Measurements from ENCODE around the gene MED1. TPM values are rescaled to one million over a fixed set of nuclear protein-coding genes. Genes with fewer than 3 reads are reported as not detected.
A peak's percentile ranks its signal among the peaks of the same experiment; 100 is the strongest.

MED1 gene
- total RNA-seq, 4 donors from 2014 or later, result 20.8 to 38.3 (median 25.9) TPM

DNA sequence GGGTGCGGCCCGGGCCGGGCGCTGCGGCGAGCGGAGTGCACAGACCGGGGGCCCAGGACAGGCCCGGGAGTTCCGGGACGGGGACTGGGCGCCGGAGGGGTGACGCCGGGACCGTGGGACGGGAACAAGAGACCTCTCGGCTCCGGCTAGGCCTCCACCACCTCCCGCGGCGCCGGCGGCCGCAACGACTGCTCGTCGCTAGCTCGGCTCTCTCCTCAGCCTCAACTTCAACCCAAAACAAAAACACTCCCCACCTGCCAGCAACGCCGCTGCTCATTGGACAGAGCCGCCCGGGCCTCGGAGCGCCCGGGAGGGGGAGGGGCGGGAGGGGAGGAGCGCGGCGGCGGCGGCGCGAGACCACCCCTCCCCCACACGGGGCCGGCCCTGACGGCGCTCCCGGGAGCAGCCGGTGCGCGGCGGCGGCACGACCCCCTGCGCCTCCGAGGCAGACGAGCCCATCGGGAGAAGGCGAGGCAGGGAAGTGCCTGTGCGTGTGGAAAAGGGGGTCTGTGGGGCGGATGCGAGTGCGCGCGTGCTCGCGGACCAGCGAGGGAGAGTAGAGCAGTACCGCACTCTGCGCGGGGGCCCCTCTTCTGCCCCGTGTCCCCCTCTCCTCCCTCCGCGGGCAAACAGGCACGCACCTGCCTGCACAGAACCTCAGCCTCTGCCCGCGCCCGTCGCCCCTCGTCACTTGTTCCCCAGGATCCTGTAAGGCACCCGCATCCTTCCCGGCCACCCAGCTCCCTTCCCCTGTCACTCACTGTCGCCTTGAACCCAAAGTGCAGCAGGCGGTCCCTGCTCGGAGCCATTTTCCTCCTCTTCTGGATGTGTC lies 49.4 kb downstream of the MED1 start, which contains the start of gene FBXL20:
Gene FBXL20, minus strand, starts transcription at position 215 of the 832 bp plus-strand sequence. CDS start 224 bp downstream, outside the sequence.
- TF ChIP-seq CTCF (IDR thresholded peaks at IDR 0.05) (no peak), POLR2A (IDR thresholded peaks at IDR 0.05) (no peak)
- DNase-seq (ENCODE audit: low spot score in 2 of 2), result peak; percentile 91 to 98
- WGBS, 2 donors, result 0 to 1% methylated on average over 14 to 50 of the region's 86 CpGs
- H3K4me3 ChIP-seq (ENCODE audit: low read depth, poor library complexity, severe bottlenecking), result peak within 1 kb of the TSS; percentile 76
- intact Hi-C loops (cut with DNase I; ENCODE audit: low total_unique reads), result no loop called here

GRCh38 chr17:39400547-39401411 lies 50.3 kb downstream of the MED1 start:
- TF ChIP-seq POLR2A (IDR thresholded peaks at IDR 0.05) (no peak), CTCF (IDR thresholded peaks at IDR 0.05) (no peak)
- WGBS, 2 donors, result 0 to 1% methylated on average over 29 to 45 of the region's 46 CpGs
- intact Hi-C loops (cut with DNase I; ENCODE audit: low total_unique reads), result no loop called here
- peak; percentile 19 to 88 for DNase-seq (ENCODE audit: low spot score in 2 of 2)
- H3K4me3 ChIP-seq (ENCODE audit: low read depth, poor library complexity, severe bottlenecking), result peak overlapping the region; percentile 76

GRCh38 chr17:39399791-39400190 lies 51.3 kb downstream of the MED1 start:
- no peak for DNase-seq (ENCODE audit: low spot score in 2 of 2)
- no peak overlapping the region for H3K4me3 ChIP-seq (ENCODE audit: low read depth, poor library complexity, severe bottlenecking)
- intact Hi-C loops (cut with DNase I; ENCODE audit: low total_unique reads), result no loop called here
- WGBS, 2 donors, result 28 to 46% methylated on average over 4 of the region's 4 CpGs
- TF ChIP-seq CTCF (IDR thresholded peaks at IDR 0.05) (no peak), POLR2A (IDR thresholded peaks at IDR 0.05) (no peak)

GRCh38 chr17:39393736-39394135 lies 57.3 kb downstream of the MED1 start:
- no peak overlapping the region for H3K4me3 ChIP-seq (ENCODE audit: low read depth, poor library complexity, severe bottlenecking)
- 37 to 47% methylated on average over 2 of the region's 2 CpGs for WGBS, 2 donors
- no peak for DNase-seq (ENCODE audit: low spot score in 2 of 2)
- TF ChIP-seq POLR2A (IDR thresholded peaks at IDR 0.05) (no peak), CTCF (IDR thresholded peaks at IDR 0.05) (no peak)
- intact Hi-C loops (cut with DNase I; ENCODE audit: low total_unique reads), result no loop called here

- intact Hi-C loops (cut with DNase I; ENCODE audit: low total_unique reads), result no loop called here
- no peak for DNase-seq (ENCODE audit: low spot score in 2 of 2)
- WGBS, 2 donors, result 83 to 91% methylated on average over 5 of the region's 5 CpGs
- no peak overlapping the region for H3K4me3 ChIP-seq (ENCODE audit: low read depth, poor library complexity, severe bottlenecking)
- TF ChIP-seq CTCF (IDR thresholded peaks at IDR 0.05), result no peak
- TF ChIP-seq POLR2A (IDR thresholded peaks at IDR 0.05), result no peak
These were observed 59.6 kb downstream of the MED1 start for GRCh38 chr17:39391448-39391847.

All from lower leg skin (tissue), 4 donors.